Prostate gland (tissue), 2 donors: ENCODE results near the gene LRCH1. TPM values are rescaled to one million over a fixed set of nuclear protein-coding genes. Genes with fewer than 3 reads are reported as not detected.

Source experiments
- DNase-seq: peaks from one replicate; pipeline ENCODE4 v3.0.0-alpha.2; 2019; ENCODE audit warnings: low spot score
- H3K27ac ChIP-seq, 2 donors: fragments of 200-600 bp; sonication (generic); 2 replicates each; pipeline ENCODE4 v1.5.1; 2017 to 2019
- H3K27me3 ChIP-seq: fragments of 200-600 bp; sonication (generic); replicated peaks from 2 replicates; pipeline ENCODE4 v1.5.1; 2019; ENCODE audit not compliant: insufficient read depth
- H3K36me3 ChIP-seq, 2 donors: fragments of 200-600 bp; sonication (generic); 1 replicate in 1 of 2; 2 replicates in 1 of 2; pipeline versions ENCODE4 v1.5.1 to v1.8.1; 2017 to 2019
- H3K4me1 ChIP-seq: fragments of 200-600 bp; sonication (generic); replicated peaks from 2 replicates; pipeline ENCODE4 v1.5.1; 2019
- H3K4me3 ChIP-seq, 2 donors: fragments of 200-600 bp; sonication (generic); 2 replicates each; pipeline ENCODE4 v1.5.1; 2017 to 2019
- H3K9me3 ChIP-seq: fragments of 200-600 bp; sonication (generic); 2 replicates; pipeline ENCODE4 v1.5.1; 2017
- POLR2A ChIP-seq: fragments of 450-650 bp; IDR thresholded peaks from one replicate; pipeline ENCODE4 v1.6.1; 2016; ENCODE audit warnings: antibody characterized with exemption, mild to moderate bottlenecking
- POLR2AphosphoS5 ChIP-seq: sonication (generic); formaldehyde crosslinking; IDR thresholded peaks from one replicate; pipeline ENCODE4 v1.6.1; 2017; ENCODE audit warnings: antibody characterized with exemption
- WGBS: methylation state at CpG from one replicate; pipeline ENCODE4 v1.1.5; 2018; 5-methylcytosine and 5-hydroxymethylcytosine counted together
- intact Hi-C: fragments of 100-400 bp; cut with DNase I; formaldehyde crosslinking; loops from one replicate; pipeline ENCODE4 v1.14.2; 2022
- total RNA-seq, 2 donors: library from RNA; depleted of rRNA; stranded (reverse); fragments of >200 nt; gene quantifications; one replicate each; pipeline ENCODE4 v1.1.0, GENCODE V29; 2016
- TF ChIP-seq, protein P1 (sequence below), 4 experiments: fragments of 200-600 bp in 2 of 4; fragments of 450-650 bp in 2 of 4; sonication (generic) in 2 of 4; IDR thresholded peaks; 1 replicate in 3 of 4; 2 replicates in 1 of 4; pipeline ENCODE4 v1.5.1; 2016 to 2019; ENCODE audit warnings: antibody characterized with exemption in 4 of 4, mild to moderate bottlenecking in 2 of 4, moderate library complexity in 2 of 4

The LRCH1 gene
- total RNA-seq, 2 donors from 2014 or later, result 14.8 to 17.2 TPM

DNA sequence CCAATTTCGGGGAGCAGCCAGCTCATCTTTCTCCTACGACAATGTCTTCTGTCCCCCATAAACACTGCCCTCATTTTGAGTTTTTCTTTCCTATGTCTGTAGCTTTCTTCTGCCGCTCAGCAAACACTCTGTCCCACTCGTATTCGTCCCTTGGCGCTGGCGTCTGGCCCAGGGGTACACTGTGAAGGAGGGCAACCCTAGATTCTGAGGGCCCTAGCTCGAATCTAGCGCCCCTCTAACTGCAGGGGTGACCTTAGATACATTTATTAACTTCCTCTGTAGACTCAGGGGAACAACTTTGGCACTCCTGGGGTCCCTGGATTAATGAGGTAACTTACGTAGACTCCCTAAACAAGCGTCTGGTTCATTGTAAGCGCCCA lies 677 bp upstream of the LRCH1 start:
- H3K4me1 ChIP-seq, result no peaks in the 10 kb centered on the region
- H3K36me3 ChIP-seq, result no peaks in the 10 kb centered on the region
- H3K9me3 ChIP-seq, result no peaks in the 10 kb centered on the region
- no peak for TF ChIP-seq POLR2AphosphoS5
- TF ChIP-seq, protein P1, sequence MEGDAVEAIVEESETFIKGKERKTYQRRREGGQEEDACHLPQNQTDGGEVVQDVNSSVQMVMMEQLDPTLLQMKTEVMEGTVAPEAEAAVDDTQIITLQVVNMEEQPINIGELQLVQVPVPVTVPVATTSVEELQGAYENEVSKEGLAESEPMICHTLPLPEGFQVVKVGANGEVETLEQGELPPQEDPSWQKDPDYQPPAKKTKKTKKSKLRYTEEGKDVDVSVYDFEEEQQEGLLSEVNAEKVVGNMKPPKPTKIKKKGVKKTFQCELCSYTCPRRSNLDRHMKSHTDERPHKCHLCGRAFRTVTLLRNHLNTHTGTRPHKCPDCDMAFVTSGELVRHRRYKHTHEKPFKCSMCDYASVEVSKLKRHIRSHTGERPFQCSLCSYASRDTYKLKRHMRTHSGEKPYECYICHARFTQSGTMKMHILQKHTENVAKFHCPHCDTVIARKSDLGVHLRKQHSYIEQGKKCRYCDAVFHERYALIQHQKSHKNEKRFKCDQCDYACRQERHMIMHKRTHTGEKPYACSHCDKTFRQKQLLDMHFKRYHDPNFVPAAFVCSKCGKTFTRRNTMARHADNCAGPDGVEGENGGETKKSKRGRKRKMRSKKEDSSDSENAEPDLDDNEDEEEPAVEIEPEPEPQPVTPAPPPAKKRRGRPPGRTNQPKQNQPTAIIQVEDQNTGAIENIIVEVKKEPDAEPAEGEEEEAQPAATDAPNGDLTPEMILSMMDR (IDR thresholded peaks at IDR 0.05), result no peak
- no peak for TF ChIP-seq POLR2A
- H3K27me3 ChIP-seq, result no peaks in the 10 kb centered on the region
- peak overlapping the region; percentile 69 to 77 for H3K4me3 ChIP-seq
- WGBS, result 12% methylated on average over 12 of the region's 12 CpGs
- intact Hi-C loops, result loop anchor here (5.0 to 10.0 kb wide), 5 partner anchors 60 to 245 kb away; partner anchors contain the start of gene ESD
- peak overlapping the region; percentile 86 to 93 for H3K27ac ChIP-seq
- no peak for DNase-seq

DNA sequence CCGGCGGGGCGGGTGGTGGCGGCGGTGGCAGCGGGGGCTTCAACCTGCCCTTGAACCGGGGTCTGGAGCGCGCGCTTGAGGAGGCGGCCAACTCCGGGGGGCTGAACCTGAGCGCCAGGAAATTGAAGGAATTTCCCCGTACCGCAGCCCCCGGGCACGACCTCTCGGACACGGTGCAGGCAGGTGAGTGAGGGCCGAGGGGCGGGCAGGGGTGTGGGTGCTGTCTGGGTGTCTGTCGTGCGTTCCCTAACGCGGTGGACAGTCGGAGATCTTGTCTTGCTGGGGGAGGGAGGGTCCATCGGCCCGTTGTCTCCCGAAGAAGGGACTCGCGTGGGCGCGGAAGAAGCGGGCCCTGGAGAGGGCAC lies 533 bp downstream of the LRCH1 start:
- TF ChIP-seq POLR2AphosphoS5 (no peak), POLR2A (no peak)
- TF ChIP-seq, protein P1 (IDR thresholded peaks at IDR 0.05), result no peak
- intact Hi-C loops, result loop anchor here (5.0 to 10.0 kb wide), 5 partner anchors 61 to 244 kb away; partner anchors contain the start of gene ESD
- WGBS, result under 1% methylated on average over 34 of the region's 34 CpGs

DNA sequence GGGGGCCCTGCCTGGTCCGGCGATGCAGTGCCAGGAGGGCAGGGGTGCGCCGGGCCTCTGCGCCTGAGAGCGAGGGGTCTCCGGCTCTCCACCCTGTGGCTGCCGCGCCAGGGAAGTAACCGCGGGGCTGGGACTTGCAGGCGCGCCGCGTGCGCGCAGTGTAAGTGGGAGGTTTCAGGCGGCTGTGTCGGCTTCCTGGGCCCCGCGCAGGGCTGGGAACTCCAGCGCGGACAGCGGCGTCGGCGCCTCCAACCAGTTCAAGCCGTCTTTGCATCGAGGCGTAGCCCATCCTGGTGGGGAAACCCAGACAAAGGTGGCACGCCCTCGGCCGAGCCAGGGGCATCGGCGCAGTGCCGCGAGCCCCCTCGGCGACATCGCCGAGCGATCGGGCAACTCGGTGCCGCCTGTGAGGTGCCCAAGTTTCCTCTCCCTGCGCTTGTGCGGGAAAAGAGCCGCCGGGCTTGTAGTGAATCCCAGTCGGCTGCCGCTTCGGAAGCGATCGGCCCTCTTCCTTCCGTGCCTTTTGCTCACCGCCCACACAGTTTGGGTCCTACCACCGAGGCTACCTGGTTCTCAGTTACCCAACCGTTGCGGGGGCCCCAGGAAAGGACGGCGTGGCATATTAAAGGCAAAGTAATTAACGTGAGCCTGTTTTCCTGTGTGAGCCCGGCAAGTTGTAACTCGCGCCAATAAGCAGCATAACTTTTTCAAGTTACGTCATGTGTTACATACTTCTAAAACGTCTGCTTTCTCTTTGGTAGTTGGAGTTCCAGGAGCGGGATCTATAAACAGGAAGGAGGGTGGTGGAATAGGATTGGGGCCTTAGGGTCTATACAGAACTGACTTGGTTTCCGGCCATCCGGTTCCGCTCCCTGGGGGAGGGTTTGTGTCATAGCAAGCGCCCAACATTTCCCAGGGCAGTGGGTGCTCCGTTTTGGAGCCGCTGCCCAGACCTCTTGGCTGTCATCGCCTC lies 1.2 kb downstream of the LRCH1 start:
- DNase-seq, result peak; percentile 68
- peak overlapping the region; percentile 69 to 77 for H3K4me3 ChIP-seq
- no peaks in the 10 kb centered on the region for H3K4me1 ChIP-seq
- no peaks in the 10 kb centered on the region for H3K36me3 ChIP-seq
- H3K9me3 ChIP-seq, result no peaks in the 10 kb centered on the region
- H3K27ac ChIP-seq, result peak overlapping the region; percentile 86 to 93
- WGBS, result 1% methylated on average over 59 of the region's 75 CpGs
- TF ChIP-seq POLR2AphosphoS5 (peak; percentile 75), POLR2A (peak; percentile 35)
- TF ChIP-seq, protein P1 (IDR thresholded peaks at IDR 0.05), result peak in 2 of 4 experiments; percentile 33 to 36
- no peaks in the 10 kb centered on the region for H3K27me3 ChIP-seq
- intact Hi-C loops, result loop anchor here (5.0 to 10.0 kb wide), 5 partner anchors 62 to 243 kb away; partner anchors contain the start of gene ESD

More for the DNA sequence above, 533 bp downstream of the LRCH1 start:
- H3K4me3 ChIP-seq, result peak overlapping the region; percentile 69 to 77
- H3K4me1 ChIP-seq, result no peaks in the 10 kb centered on the region
- no peaks in the 10 kb centered on the region for H3K27me3 ChIP-seq
- peak; percentile 36 for DNase-seq
- no peaks in the 10 kb centered on the region for H3K36me3 ChIP-seq
- no peaks in the 10 kb centered on the region for H3K9me3 ChIP-seq
- peak overlapping the region; percentile 86 to 93 for H3K27ac ChIP-seq

DNA sequence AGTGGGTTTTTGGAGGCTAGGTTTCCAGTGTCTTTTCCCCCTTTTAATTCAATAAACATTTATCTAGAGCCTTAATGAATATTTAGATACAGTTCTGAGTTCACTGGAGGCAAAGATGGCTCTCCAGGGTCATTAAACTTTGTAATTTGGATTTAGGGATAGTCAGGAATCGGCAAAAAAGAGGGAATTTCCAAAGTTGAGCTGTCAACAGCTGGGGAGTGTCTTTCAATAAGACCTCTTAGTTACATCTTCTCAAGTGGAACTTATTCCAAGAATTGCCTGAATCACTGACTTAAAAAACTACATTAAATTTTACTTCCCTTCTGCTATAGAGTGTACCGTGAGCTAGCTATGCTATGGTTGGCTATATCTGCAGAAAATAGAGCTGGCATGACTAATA lies 2.0 kb downstream of the LRCH1 start:
- H3K9me3 ChIP-seq, result no peaks in the 10 kb centered on the region
- H3K4me1 ChIP-seq, result no peaks in the 10 kb centered on the region
- no peaks in the 10 kb centered on the region for H3K36me3 ChIP-seq
- intact Hi-C loops, result loop anchor here (5.0 to 10.0 kb wide), 5 partner anchors 63 to 242 kb away; partner anchors contain the start of gene ESD
- no peak for DNase-seq
- H3K4me3 ChIP-seq, result peak overlapping the region; percentile 69 to 77
- TF ChIP-seq, protein P1 (IDR thresholded peaks at IDR 0.05), result no peak
- TF ChIP-seq POLR2A (no peak), POLR2AphosphoS5 (no peak)
- H3K27me3 ChIP-seq, result no peaks in the 10 kb centered on the region
- 13% methylated on average over 2 of the region's 2 CpGs for WGBS
- H3K27ac ChIP-seq, result peak overlapping the region; percentile 86 to 93
